Heart left ventricle (tissue), 16 donors: ENCODE results near the gene NTRK3. TPM values are rescaled to one million over a fixed set of nuclear protein-coding genes. Genes with fewer than 3 reads are reported as not detected.

ENCODE experiments used
- ATAC-seq, 4 donors: fragments of 200-7000 bp; cut with Tn5 transposase; one replicate each; pipeline ENCODE4 v1.9.1; 2020 to 2022; ENCODE audit warnings: moderate library complexity in 4 of 4, mild to moderate bottlenecking in 3 of 4, moderate number of reproducible peaks in 1 of 4
- DNase-seq, 5 donors: peaks; one replicate each; pipeline ENCODE4 v3.0.0-alpha.2; 2020
- H3K27ac ChIP-seq, 12 donors: fragments of 200-600 bp; sonication (generic) in 4 of 12; one replicate each; pipeline versions ENCODE4 v1.5.0 to v1.8.0; 2016 to 2022; ENCODE audit warnings: mild to moderate bottlenecking in 2 of 12
- H3K27me3 ChIP-seq, 9 donors: fragments of 200-600 bp; sonication (generic) in 2 of 9; one replicate each; pipeline versions ENCODE4 v1.5.1 to v1.8.0; 2016 to 2022; ENCODE audit warnings: mild to moderate bottlenecking in 3 of 9
- H3K36me3 ChIP-seq, 9 donors: fragments of 200-600 bp; sonication (generic) in 2 of 9; one replicate each; pipeline versions ENCODE4 v1.5.0 to v1.8.0; 2018 to 2022; ENCODE audit warnings: mild to moderate bottlenecking in 2 of 9
- H3K4me1 ChIP-seq, 12 donors: fragments of 200-600 bp; sonication (generic) in 4 of 12; one replicate each; pipeline versions ENCODE4 v1.5.0 to v1.8.0; 2016 to 2022; ENCODE audit warnings: mild to moderate bottlenecking in 3 of 12
- H3K4me3 ChIP-seq, 12 donors: fragments of 200-600 bp; sonication (generic) in 4 of 12; one replicate each; pipeline versions ENCODE4 v1.5.0 to v1.8.0; 2017 to 2022; ENCODE audit warnings: mild to moderate bottlenecking in 9 of 12, moderate library complexity in 4 of 12
- H3K9me3 ChIP-seq, 12 donors: fragments of 200-600 bp; sonication (generic) in 4 of 12; one replicate each; pipeline versions ENCODE4 v1.5.0 to v1.8.0; 2016 to 2022; ENCODE audit warnings: mild to moderate bottlenecking in 1 of 12
- POLR2A ChIP-seq, 2 donors: fragments of 450-650 bp; IDR thresholded peaks; one replicate each; pipeline ENCODE4 v1.6.1; 2017; ENCODE audit warnings: antibody characterized with exemption in 2 of 2, mild to moderate bottlenecking in 2 of 2, moderate library complexity in 2 of 2
- WGBS, 4 donors: extraction: QIAGEN DNeasy Blood & Tissue Kit in 2 of 4; methylation state at CpG; one replicate each; pipeline versions ENCODE4 v1.1.5 to v1.1.7; 2013 to 2018; 5-methylcytosine and 5-hydroxymethylcytosine counted together
- intact Hi-C, 10 donors: fragments of 100-400 bp; cut with DNase I; formaldehyde crosslinking; loops; one replicate each; pipeline versions ENCODE4 v1.11.1 to v1.14.2; 2022
- polyA plus RNA-seq, 2 donors: library from polyadenylated mRNA; stranded (reverse); fragments of 200-250 nt; gene quantifications; one replicate each; pipeline ENCODE4 v1.2.3, GENCODE V29; 2013
- total RNA-seq, 9 donors: library from RNA; depleted of rRNA in 2 of 9; stranded (reverse); fragments of >200 nt in 2 of 9; fragmentation: NEBNext Ultra II Directional in 3 of 9; extraction: Animal tissue kit (Norgen Biotek cat#: 25700) in 3 of 9; gene quantifications; one replicate each; pipeline versions ENCODE4 v1.1.0 to v1.2.4, GENCODE V29; 2016 to 2023
- TF ChIP-seq, protein P1 (sequence below), 12 donors: fragments of 200-600 bp; sonication (generic) in 4 of 12; IDR thresholded peaks; one replicate each; pipeline versions ENCODE4 v1.5.0 to v1.8.0; 2018 to 2022; ENCODE audit warnings: antibody characterized with exemption in 12 of 12, mild to moderate bottlenecking in 5 of 12
- donor health status: ischemic (EF 13 %, LVEDD 7.1; RV severe dilation, severe dysfunction).
- donor health status: healthy with polysubstance abuse.
- donor health status: DM: no; HTN: yes; CAD: no.
- donor health status: DM: no; HTN: no; CAD: no.
- donor health status: ischemic (EF 25% LVEDD 6.9; RV normal size, moderate dysfunction).
- donor health status: ischemic (EF 25% LVEDD 5.7; RV mildly dilated, moderate dysfunction).
- donor health status: healthy.
- donor health status: DM: yes; HTN: yes; CAD: no.
- donor health status: ischemic (EF 35%, LVEDD 5.7; RV mildly dilated, moderate dysfunction).
- donor health status: nonischemic (EF 11% LVEDD 7.7; RV severe dilation, severe dysfunction).
- donor health status: DM: yes; HTN: yes; CAD: no.
- donor health status: PGD.
- donor health status: ischemic (EF 29% LVEDD 5.4; RV normal size, mild dysfunction).
- donor health status: nonischemic (EF 23%, LVEDD 6.1; RV moderate dilation, normal function).

The NTRK3 gene
- total and polyA plus RNA-seq, 11 donors = 0.53 to 6.8 (median 2.0) TPM

DNA sequence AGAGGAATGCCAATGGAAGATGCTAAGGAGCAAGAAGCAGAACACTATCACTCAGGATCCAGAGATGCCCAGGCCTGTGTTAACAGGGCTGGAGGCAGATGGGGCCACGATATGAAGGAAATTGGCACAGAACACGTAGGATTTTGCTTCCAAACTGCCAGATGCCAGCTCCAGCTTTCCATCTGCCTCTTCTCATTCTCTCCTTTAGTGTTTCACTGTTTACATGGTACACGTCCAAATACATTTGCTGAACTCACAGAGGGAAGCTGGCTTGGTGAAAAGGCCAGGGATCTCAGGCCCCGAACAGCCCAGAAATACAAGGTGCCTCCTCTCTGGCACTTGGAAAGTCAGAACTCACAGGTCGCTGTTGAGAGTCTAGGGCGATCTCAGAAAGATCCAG, 187.0 kb downstream of the NTRK3 start:
- WGBS, 4 donors = 68 to 82% (median 74%) methylated on average over 6 of the region's 6 CpGs
- H3K9me3 ChIP-seq = no peaks in the 10 kb centered on the region
- no peak overlapping the region for H3K4me3 ChIP-seq
- no peaks in the 10 kb centered on the region for H3K4me1 ChIP-seq
- DNase-seq (no peak), ATAC-seq (no peak)
- no peak for TF ChIP-seq POLR2A (IDR thresholded peaks at IDR 0.05)
- TF ChIP-seq, protein P1, sequence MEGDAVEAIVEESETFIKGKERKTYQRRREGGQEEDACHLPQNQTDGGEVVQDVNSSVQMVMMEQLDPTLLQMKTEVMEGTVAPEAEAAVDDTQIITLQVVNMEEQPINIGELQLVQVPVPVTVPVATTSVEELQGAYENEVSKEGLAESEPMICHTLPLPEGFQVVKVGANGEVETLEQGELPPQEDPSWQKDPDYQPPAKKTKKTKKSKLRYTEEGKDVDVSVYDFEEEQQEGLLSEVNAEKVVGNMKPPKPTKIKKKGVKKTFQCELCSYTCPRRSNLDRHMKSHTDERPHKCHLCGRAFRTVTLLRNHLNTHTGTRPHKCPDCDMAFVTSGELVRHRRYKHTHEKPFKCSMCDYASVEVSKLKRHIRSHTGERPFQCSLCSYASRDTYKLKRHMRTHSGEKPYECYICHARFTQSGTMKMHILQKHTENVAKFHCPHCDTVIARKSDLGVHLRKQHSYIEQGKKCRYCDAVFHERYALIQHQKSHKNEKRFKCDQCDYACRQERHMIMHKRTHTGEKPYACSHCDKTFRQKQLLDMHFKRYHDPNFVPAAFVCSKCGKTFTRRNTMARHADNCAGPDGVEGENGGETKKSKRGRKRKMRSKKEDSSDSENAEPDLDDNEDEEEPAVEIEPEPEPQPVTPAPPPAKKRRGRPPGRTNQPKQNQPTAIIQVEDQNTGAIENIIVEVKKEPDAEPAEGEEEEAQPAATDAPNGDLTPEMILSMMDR (IDR thresholded peaks at IDR 0.05) = no peak
- intact Hi-C loops = no loop called here
- no peaks in the 10 kb centered on the region for H3K27me3 ChIP-seq
- H3K36me3 ChIP-seq = no peaks in the 10 kb centered on the region
- H3K27ac ChIP-seq = no peak overlapping the region

DNA sequence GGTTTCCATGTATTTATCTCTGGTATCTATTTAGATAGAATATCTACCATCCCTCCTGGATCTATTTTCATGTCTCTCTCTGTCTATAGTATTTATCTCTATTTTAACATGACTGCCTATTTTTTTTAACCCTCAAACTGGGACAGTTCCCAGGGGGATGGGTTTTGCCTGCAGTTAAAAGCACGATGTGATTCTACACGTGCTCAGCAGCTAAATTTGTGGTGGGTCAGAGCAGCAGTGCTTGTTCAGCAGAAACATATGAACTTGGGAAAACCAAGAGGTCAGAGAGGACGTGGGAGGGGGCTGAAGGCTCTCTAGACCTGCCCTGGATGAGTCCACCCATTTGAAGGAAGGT, 189.2 kb downstream of the NTRK3 start:
- Histone ChIP-seq H3K9me3 (peaks cover 0 to 1% (median 0%) of the 10 kb centered on the region in 12 donors), H3K27ac (no peak overlapping the region), H3K4me1 (no peaks in the 10 kb centered on the region), H3K4me3 (no peak overlapping the region), H3K36me3 (no peaks in the 10 kb centered on the region), H3K27me3 (no peaks in the 10 kb centered on the region)
- TF ChIP-seq POLR2A (IDR thresholded peaks at IDR 0.05) = no peak
- TF ChIP-seq, protein P1 (IDR thresholded peaks at IDR 0.05) = no peak
- intact Hi-C loops = no loop called here
- ATAC-seq = no peak
- WGBS, 4 donors = 30 to 40% (median 31%) methylated on average over 3 of the region's 3 CpGs
- no peak for DNase-seq

DNA sequence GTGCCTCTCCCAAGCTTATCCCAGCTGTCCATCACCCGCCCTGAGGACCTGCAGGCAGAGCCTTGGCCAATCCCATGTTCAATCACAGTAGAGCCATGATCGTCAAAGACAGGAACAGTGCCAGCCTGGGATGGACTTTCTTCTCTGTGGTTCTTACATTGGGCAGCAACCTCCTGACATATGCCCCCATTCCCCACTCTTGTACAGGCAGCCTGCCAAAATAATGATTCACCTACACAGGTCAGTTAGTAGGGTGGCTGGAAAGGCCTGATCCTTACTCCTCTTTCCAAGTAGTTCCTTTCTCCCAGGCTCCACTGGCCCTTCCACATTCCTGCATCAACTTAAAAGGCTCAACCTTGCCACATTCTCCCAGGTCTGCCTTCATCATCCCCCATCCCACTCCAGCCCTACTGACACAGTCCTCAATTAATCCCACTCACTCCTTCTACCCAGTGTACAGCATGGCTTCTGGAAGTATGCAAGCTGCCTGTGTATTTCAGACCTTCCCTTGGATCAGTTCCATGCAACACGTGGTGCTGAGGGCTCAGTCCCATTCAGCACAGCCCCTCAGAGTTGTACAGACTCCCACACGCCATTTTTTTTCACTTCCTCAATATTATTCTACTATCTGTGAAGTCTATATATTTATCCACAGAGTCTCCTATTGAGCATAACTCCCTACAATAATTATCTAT, 189.8 kb downstream of the NTRK3 start:
- H3K27ac ChIP-seq = no peak overlapping the region
- no peaks in the 10 kb centered on the region for H3K4me1 ChIP-seq
- DNase-seq = no peak
- ATAC-seq = no peak
- no peaks in the 10 kb centered on the region for H3K27me3 ChIP-seq
- TF ChIP-seq, protein P1 (IDR thresholded peaks at IDR 0.05) = no peak
- TF ChIP-seq POLR2A (IDR thresholded peaks at IDR 0.05) = no peak
- H3K36me3 ChIP-seq = no peaks in the 10 kb centered on the region
- H3K4me3 ChIP-seq = no peak overlapping the region
- H3K9me3 ChIP-seq = peaks cover 0 to 3% (median 0%) of the 10 kb centered on the region in 12 donors
- 50 to 67% (median 60%) methylated on average over 4 of the region's 4 CpGs for whole genome bisulfite sequencing, 4 donors
- intact Hi-C loops = no loop called here

DNA sequence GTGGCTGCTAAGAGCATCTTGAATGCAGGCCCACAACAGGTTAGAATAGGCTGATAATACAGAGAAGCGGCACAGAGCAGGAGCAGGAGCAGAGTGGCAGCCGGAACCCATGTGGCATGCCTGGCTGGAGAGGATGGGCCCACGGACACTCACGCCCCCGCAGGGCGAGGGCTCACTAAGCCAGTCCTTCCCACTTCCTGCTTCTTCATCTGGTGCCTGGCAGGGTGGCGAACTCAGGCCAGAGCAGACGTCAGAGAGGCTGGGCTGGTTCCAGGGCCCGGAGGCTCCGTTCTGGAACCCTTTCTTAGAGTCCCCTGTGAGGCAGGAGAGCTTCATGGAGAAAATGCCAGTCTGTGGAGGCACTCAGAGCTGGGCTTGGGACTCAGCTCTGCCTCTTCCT, 195.1 kb downstream of the NTRK3 start:
- Histone ChIP-seq H3K27ac (no peak overlapping the region), H3K4me1 (no peaks in the 10 kb centered on the region), H3K4me3 (no peak overlapping the region), H3K27me3 (no peaks in the 10 kb centered on the region), H3K36me3 (no peaks in the 10 kb centered on the region), H3K9me3 (peaks cover 0 to 3% (median 0%) of the 10 kb centered on the region in 12 donors)
- 79 to 93% (median 80%) methylated on average over 2 to 10 of the region's 10 CpGs for WGBS, 4 donors
- intact Hi-C loops = no loop called here
- DNase-seq = no peak
- ATAC-seq = no peak
- TF ChIP-seq, protein P1 (IDR thresholded peaks at IDR 0.05) = no peak
- TF ChIP-seq POLR2A (IDR thresholded peaks at IDR 0.05) = no peak
